Fibroblast of pulmonary artery (primary cell): ENCODE results near the gene GNG12.
"Not testable (repeated sequence)": the region's sequence is repeated elsewhere in the genome, so short reads cannot be mapped to it uniquely, and the experiment has no call there.

ENCODE experiments used
- DNase-seq: peaks from one replicate; pipeline ENCODE4 v3.0.0-alpha.2; 2010; ENCODE audit warnings: low read depth
- H3K4me3 ChIP-seq: replicated peaks from 2 replicates; pipeline ENCODE4 v1.5.1; 2011; ENCODE audit warnings: low read depth, mild to moderate bottlenecking, control low read depth, low read length, moderate library complexity
- TF ChIP-seq, protein P1 (sequence below): IDR thresholded peaks from 2 replicates; pipeline ENCODE4 v1.5.1; 2011; ENCODE audit warnings: mild to moderate bottlenecking, control low read depth, low read length, inconsistent platforms; ENCODE audit errors: missing control alignments

The GNG12 gene

DNA sequence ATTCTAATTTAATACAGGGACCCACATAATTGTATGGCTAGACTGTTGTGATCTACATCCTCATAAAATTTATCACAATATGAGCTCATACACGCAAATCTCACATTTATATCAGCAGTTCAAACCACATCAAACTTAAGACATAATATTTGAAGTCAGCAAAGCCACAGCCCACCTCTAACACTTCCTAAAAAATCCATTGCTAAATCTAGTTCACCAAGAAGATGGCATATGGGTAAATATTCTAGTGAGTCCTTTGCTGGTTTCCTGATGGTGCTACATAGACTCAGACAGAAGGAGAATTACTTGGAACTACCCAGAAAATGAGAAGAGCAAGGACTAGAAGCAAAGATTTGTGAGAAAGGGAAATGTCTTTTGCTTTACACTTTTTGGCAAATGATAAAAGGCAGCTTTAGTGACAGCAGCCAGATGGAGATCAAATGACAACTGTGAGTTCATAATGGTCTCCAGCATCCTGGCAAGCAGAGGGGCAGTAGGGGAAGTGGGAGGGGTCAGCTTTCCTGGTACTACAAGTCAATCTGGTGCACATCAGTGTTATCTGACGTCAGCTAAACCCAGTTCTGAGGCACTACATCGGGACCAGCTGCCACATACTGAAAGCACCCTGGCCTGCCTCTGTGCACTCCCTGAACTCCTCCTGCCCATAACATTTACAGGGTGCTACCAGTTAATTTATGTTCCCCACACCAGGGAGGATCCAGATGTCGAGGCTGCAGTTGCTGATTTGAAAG lies 158.8 kb downstream of the GNG12 start:
- no peak overlapping the region for H3K4me3 ChIP-seq
- DNase-seq = peak; percentile 79
- TF ChIP-seq, protein P1, sequence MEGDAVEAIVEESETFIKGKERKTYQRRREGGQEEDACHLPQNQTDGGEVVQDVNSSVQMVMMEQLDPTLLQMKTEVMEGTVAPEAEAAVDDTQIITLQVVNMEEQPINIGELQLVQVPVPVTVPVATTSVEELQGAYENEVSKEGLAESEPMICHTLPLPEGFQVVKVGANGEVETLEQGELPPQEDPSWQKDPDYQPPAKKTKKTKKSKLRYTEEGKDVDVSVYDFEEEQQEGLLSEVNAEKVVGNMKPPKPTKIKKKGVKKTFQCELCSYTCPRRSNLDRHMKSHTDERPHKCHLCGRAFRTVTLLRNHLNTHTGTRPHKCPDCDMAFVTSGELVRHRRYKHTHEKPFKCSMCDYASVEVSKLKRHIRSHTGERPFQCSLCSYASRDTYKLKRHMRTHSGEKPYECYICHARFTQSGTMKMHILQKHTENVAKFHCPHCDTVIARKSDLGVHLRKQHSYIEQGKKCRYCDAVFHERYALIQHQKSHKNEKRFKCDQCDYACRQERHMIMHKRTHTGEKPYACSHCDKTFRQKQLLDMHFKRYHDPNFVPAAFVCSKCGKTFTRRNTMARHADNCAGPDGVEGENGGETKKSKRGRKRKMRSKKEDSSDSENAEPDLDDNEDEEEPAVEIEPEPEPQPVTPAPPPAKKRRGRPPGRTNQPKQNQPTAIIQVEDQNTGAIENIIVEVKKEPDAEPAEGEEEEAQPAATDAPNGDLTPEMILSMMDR = no peak

DNA sequence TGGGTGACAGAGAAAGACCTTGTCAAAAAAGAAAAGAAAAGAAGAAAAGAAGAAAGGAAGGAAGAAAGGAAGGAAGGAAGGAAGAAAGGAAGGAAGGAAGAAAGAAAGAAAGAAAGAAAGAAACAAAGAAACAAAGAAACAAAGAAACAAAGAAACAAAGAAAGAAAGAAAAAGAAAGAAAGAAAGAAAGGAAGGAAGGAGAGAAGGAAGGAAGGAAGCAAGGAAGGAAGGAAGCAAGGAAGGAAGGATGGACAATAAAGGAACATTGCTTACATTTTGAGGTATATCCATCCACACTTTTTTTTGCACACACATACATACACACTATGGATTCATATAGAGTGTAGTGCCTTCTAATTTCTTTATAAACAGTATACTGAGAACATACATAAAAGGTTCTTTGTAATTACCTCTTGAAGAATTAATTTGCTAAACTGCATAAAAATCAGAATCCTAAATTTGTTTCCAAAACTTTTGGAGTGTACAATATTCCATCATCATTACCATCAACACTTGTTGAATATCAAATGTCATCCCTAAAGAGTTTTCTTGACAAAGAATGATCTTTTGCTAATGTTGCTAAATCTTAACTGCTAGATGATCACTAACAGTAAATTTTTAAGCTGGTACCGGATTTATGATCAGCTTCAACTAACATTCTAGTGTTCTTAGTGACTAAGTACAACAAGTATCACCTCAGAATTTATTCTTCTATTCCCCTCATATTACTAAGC lies 159.6 kb downstream of the GNG12 start:
- no peak for DNase-seq
- TF ChIP-seq, protein P1 = no peak

DNA sequence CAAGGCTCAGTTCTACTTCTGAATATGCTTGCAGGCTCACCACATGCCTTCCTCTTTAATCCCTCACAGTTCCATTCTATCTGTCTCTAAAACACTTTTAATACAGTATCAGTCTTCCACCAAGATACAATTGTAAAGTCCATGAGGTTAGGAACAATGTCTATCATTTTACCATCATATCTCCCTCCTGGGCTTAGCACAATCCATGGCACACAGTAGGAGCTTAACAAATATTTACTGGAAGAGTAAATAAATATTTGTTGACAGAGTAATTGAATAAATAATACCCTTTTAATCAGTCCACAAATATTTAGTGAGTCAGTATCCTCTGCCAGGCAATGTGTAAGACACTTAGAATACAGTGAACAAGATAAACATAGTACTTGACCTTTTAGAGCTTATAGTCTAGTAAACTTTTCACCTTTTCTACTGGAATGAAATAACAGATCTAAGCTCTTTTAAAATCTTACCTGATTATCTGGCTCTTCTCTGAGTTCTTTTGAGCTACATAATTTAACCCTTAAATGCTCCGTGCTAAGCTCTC lies 160.9 kb downstream of the GNG12 start:
- TF ChIP-seq, protein P1 = no peak
- no peak overlapping the region for H3K4me3 ChIP-seq
- no peak for DNase-seq

More for the DNA sequence above, 159.6 kb downstream of the GNG12 start:
- H3K4me3 ChIP-seq = no peak overlapping the region

DNA sequence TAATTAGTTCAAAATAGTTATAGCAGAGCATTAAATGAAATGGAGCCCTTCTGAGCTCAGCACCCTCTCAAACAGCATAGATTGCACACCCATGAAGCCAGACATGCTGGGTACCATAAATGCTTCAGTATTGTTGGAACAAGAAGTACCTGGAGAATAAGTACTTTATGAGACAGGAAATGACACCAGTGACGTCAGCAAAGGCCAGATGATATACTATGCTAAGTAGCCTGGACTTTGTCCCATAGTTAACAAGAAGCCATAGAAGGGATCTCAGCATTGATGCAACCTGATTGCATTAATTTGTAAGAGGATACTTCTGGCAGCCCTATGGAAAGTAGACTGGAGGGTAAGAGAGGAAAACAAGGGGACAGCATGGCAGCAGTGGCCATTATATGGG lies 164.6 kb downstream of the GNG12 start:
- DNase-seq = no peak
- no peak overlapping the region for H3K4me3 ChIP-seq
- TF ChIP-seq, protein P1 = no peak

DNA sequence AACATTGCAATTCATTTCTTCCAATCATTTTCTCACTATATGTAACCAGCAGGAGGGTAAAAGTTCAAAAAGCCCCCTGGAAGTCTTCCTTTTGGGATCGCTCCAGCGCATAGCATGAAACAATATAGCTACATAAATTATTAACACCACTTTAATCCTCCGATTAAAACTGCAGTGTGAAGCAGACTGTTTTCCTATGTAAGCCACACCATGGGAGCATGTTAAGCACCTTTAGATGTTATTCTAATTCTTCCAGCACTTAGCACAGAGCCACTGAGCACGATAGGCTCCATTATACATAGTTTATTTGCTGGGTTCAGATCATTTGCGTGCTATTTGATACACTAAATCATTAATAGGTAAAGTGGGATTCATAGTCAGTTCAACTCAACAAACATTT lies 166.6 kb downstream of the GNG12 start:
- H3K4me3 ChIP-seq = no peak overlapping the region
- no peak for DNase-seq
- TF ChIP-seq, protein P1 = no peak

DNA sequence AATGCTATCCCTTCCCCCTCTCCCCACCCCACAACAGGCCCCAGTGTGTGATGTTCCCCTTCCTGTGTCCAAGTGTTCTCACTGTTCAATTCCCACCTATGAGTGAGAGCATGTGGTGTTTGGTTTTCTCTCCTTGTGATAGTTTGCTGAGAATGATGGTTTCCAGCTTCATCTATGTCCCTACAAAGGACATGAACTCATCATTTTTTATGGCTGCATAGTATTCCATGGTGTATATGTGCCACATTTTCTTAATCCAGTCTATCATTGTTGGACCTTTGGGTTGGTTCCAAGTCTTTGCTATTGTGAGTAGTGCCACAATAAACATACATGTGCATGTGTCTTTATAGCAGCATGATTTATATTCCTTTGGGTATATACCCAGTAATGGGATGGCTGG lies 168.0 kb downstream of the GNG12 start:
- not testable (repeated sequence) for DNase-seq, H3K4me3 ChIP-seq

DNA sequence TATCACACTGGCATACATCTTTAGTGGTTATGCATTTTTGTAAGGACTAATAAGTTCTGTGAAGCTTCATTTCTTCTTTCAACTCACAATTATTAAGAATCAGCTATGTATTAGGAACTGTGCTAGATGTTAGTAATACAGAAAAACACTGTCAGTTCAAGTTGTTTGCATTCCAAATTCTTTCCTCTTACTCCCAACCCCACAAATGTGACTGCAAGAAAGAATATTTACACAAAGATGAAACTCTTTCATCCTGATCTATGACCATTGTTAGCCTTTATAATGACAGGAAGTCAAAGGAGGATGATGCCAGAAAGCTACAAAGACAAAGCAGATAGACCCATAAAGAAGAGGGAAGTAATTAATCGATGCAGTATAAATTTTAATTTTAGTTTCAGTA lies 169.2 kb downstream of the GNG12 start:
- no peak overlapping the region for H3K4me3 ChIP-seq
- TF ChIP-seq, protein P1 = no peak
- peak; percentile 33 for DNase-seq
